GM19240 (cell line): ENCODE measurements around the gene MAMLD1.

Source experiments
- DNase-seq: peaks from one replicate; pipeline ENCODE4 v3.0.0; 2011; ENCODE audit warnings: low spot score; ENCODE audit not compliant: insufficient read length

Gene MAMLD1

GRCh38 chrX:150530821-150531220, 167.7 kb downstream of the MAMLD1 start:
- no peak for DNase-seq

GRCh38 chrX:150531467-150531866, 168.3 kb downstream of the MAMLD1 start:
- DNase-seq = no peak

GRCh38 chrX:150533863-150534262, 170.7 kb downstream of the MAMLD1 start:
- no peak for DNase-seq

GRCh38 chrX:150536455-150537116, 173.5 kb downstream of the MAMLD1 start:
- no peak for DNase-seq

GRCh38 chrX:150537851-150538250, 174.7 kb downstream of the MAMLD1 start:
- no peak for DNase-seq

GRCh38 chrX:150540965-150541364, 177.8 kb downstream of the MAMLD1 start:
- DNase-seq = no peak

GRCh38 chrX:150542846-150543229, 179.7 kb downstream of the MAMLD1 start:
- DNase-seq = no peak

GRCh38 chrX:150543230-150544155, 180.4 kb downstream of the MAMLD1 start:
- DNase-seq = no peak

GRCh38 chrX:150544222-150544787, 181.2 kb downstream of the MAMLD1 start:
- DNase-seq = no peak

- no peak for DNase-seq
These were observed 182.0 kb downstream of the MAMLD1 start for GRCh38 chrX:150544835-150545770.

GRCh38 chrX:150546711-150547153, 183.6 kb downstream of the MAMLD1 start:
- DNase-seq = no peak

GRCh38 chrX:150547375-150548115, 184.4 kb downstream of the MAMLD1 start:
- no peak for DNase-seq

GRCh38 chrX:150548251-150548650, 185.1 kb downstream of the MAMLD1 start:
- no peak for DNase-seq

GRCh38 chrX:150548684-150549083, 185.6 kb downstream of the MAMLD1 start:
- no peak for DNase-seq

GRCh38 chrX:150551963-150552362, 188.8 kb downstream of the MAMLD1 start:
- no peak for DNase-seq

- DNase-seq = no peak
These were observed 195.3 kb downstream of the MAMLD1 start for GRCh38 chrX:150558424-150558823.
